Natural killer cell treated with Interleukin-12 subunit alpha and Interleukin-12 subunit beta and Interleukin-15 and Interleukin-18, amount 100 ng/mL, for 72 hours (primary cell): Measurements from ENCODE around the gene SMC4. TPM values are rescaled to one million over a fixed set of nuclear protein-coding genes. Genes with fewer than 3 reads are reported as not detected.

ENCODE experiments used
- ATAC-seq, 2 donors: fragments of 150-1000 bp; cut with Tn5 transposase in 1 of 2; sonication (Bioruptor Pico), chemical (Tn5 transposase) in 1 of 2; 2 replicates each; pipeline ENCODE4 v1.10.0; 2021
- DNase-seq: peaks from one replicate; pipeline ENCODE4 v3.0.0; 2022; ENCODE audit warnings: low spot score
- H3K27ac Mint-ChIP-seq, 2 donors: 1 replicate in 1 of 2; 2 replicates in 1 of 2; pipeline ENCODE4 v1.8.0; 2022; ENCODE audit warnings: mixed read lengths in 2 of 2, mild to moderate bottlenecking in 1 of 2, moderate library complexity in 1 of 2
- H3K27me3 Mint-ChIP-seq, 2 donors: 1 replicate in 1 of 2; 2 replicates in 1 of 2; pipeline ENCODE4 v1.8.0; 2022; ENCODE audit warnings: mixed read lengths in 2 of 2
- H3K36me3 Mint-ChIP-seq: one replicate; pipeline ENCODE4 v1.8.0; 2022; ENCODE audit warnings: mixed read lengths
- H3K4me1 Mint-ChIP-seq, 2 donors: 1 replicate in 1 of 2; 2 replicates in 1 of 2; pipeline ENCODE4 v1.8.0; 2022; ENCODE audit warnings: low read depth in 2 of 2, mixed read lengths in 2 of 2, mild to moderate bottlenecking in 1 of 2
- H3K4me3 Mint-ChIP-seq: one replicate; pipeline ENCODE4 v1.8.0; 2022; ENCODE audit warnings: mixed read lengths
- H3K9me3 Mint-ChIP-seq: 2 replicates; pipeline ENCODE4 v1.8.0; 2022; ENCODE audit warnings: mixed read lengths
- total RNA-seq, 2 donors: library from RNA; stranded (reverse); gene quantifications; one replicate each; pipeline ENCODE4 v1.2.3, GENCODE V29; 2022

The SMC4 gene
- total RNA-seq, 2 donors from 2014 or later, result 118 to 201 TPM

DNA sequence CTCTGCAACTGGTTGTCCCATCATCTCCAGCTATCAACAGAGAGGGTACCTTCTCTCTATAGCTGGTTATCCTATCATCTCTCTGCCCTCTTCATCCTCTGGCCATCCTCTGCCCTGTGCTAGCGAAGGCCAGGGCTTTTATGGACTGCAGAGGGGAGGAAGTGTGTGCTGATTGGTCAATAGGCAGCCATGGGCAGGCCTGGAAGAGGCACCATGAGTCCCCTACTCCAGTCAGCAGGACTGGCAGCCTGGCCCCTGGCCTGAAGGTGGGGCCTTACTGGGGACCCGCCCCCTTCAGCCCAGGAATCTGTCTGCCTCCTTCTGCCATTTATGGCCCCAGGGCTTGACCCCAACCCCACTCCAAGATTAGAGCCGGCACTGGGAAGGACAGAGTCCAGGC, 60.6 kb downstream of the SMC4 start:
- peak; percentile 38 to 45 for ATAC-seq
- no peaks in the 10 kb centered on the region for H3K36me3 Mint-ChIP-seq
- no peak overlapping the region for H3K27ac Mint-ChIP-seq
- peaks cover 6 to 10% of the 10 kb centered on the region in 2 donors for H3K27me3 Mint-ChIP-seq
- no peaks in the 10 kb centered on the region for H3K4me1 Mint-ChIP-seq
- H3K9me3 Mint-ChIP-seq, result no peaks in the 10 kb centered on the region
- DNase-seq, result no peak
- no peak overlapping the region for H3K4me3 Mint-ChIP-seq

DNA sequence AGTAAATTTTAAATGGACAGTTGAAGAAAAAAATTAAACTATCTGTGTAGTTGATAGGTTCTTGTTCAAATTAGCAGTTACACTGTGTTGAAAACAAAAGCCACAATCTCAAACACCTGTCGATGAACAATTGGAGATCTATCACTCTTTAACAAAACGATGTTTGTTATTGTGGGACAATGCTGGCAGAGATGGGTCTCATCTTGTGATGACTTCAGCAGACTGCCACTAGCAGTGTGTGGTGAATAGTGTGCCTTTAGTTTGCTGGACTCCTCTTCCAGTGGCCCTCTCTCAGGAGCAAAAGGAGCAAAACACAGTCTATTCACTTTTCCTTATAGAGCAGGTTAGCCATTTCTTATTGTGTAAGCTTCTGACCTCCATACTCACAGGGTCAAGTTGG, 64.9 kb downstream of the SMC4 start:
- H3K9me3 Mint-ChIP-seq, result no peaks in the 10 kb centered on the region
- no peak overlapping the region for H3K27ac Mint-ChIP-seq
- ATAC-seq, result no peak
- H3K27me3 Mint-ChIP-seq, result peaks cover 11 to 22% of the 10 kb centered on the region in 2 donors
- peaks cover under 1% of the 10 kb centered on the region for H3K36me3 Mint-ChIP-seq
- H3K4me3 Mint-ChIP-seq, result no peak overlapping the region
- no peak for DNase-seq
- H3K4me1 Mint-ChIP-seq, result no peaks in the 10 kb centered on the region

DNA sequence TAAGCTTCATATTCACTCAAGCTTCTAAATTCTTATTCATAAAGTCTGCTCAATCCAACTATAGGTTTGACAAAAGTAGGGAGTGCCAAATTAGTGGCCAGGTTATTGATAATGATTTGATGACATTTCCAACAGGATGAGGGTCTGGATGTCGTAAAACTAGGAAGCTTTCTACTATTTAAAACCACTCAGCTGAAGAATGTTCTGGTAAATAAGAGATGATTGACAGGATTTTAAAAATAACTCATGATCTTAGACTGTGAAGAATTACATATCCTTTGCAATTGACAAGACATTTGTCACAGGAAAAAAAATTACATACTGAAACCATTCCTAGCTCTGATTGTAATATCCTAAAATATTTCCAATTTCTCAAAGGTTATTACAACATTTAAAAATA, 65.5 kb downstream of the SMC4 start:
- DNase-seq (no peak), ATAC-seq (no peak)
- Mint-ChIP-seq H3K27me3 (peaks cover 11 to 28% of the 10 kb centered on the region in 2 donors), H3K4me3 (no peak overlapping the region), H3K36me3 (peaks cover 7% of the 10 kb centered on the region), H3K9me3 (peaks cover 5% of the 10 kb centered on the region), H3K4me1 (no peaks in the 10 kb centered on the region), H3K27ac (no peak overlapping the region)

DNA sequence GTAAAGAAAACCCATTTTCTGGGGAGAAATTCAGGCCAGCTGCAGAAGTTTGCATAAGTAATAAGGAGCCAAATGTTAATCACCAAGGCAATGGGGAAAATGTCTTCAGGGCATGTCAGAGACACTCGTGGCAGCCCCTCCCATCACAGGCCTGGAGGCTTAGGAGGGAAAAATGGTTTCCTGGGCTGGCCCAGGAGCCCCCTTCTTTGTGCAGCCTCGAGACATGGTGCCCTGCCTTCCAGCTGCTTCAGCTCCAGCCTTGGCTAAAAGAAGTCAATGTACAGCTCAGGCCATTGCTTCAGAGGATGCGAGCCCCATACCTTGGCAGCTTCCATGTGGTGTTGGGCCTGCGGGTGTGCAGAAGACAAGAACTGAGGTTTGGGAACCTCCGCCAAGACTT, 70.7 kb downstream of the SMC4 start:
- Mint-ChIP-seq H3K4me1 (no peaks in the 10 kb centered on the region), H3K9me3 (peaks cover 5% of the 10 kb centered on the region), H3K27ac (no peak overlapping the region), H3K36me3 (peaks cover 8% of the 10 kb centered on the region), H3K4me3 (no peak overlapping the region), H3K27me3 (peaks cover 5 to 22% of the 10 kb centered on the region in 2 donors)
- DNase-seq (no peak), ATAC-seq (no peak)

DNA sequence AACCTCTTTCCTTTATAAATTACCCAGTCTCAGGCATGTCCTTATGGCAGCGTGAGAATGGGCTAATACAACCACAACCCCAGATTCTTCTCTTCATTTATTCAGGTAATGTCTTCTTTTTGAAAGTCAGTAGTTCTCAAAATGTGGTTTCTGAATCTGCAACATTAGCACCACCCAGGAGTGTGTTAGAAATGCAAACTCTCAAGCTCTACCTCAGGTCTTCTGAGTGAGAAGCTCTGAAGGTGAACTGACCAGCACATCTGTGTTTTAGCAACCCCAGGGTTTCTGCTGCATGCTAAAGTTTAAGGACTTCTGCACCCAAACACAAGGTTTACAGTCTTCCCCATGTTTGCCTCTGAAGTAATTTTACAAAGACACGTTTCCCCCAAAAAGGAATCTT, 72.4 kb downstream of the SMC4 start:
- Mint-ChIP-seq H3K4me3 (no peak overlapping the region), H3K27me3 (peaks cover 5 to 19% of the 10 kb centered on the region in 2 donors), H3K4me1 (no peaks in the 10 kb centered on the region), H3K36me3 (peaks cover 8% of the 10 kb centered on the region), H3K9me3 (peaks cover 5% of the 10 kb centered on the region), H3K27ac (no peak overlapping the region)
- DNase-seq, result no peak
- no peak for ATAC-seq

DNA sequence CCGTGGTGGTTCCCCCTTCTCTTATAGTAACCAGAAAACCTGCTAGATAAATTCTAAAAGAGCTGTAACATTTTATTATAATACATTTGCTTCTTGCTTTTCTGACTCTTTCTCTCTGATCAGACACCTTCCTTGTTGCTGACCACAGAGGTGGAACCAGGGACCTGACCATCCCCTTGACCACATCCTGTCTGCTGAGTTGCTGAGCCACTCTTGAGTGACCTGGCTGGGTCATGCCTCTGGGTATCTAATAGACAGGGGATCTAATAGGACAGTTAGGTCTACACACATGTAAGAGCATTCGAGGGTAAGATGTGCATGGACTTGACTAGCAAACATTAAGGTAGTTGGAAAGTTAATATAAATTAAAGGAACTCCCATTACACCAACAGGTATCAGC, 72.9 kb downstream of the SMC4 start:
- peak in 1 of 2 donors; percentile 46 for ATAC-seq
- Mint-ChIP-seq H3K27me3 (peaks cover 2 to 15% of the 10 kb centered on the region in 2 donors), H3K36me3 (peaks cover 8% of the 10 kb centered on the region), H3K4me3 (no peak overlapping the region), H3K9me3 (peaks cover 5% of the 10 kb centered on the region), H3K4me1 (no peaks in the 10 kb centered on the region), H3K27ac (no peak overlapping the region)
- DNase-seq, result no peak

DNA sequence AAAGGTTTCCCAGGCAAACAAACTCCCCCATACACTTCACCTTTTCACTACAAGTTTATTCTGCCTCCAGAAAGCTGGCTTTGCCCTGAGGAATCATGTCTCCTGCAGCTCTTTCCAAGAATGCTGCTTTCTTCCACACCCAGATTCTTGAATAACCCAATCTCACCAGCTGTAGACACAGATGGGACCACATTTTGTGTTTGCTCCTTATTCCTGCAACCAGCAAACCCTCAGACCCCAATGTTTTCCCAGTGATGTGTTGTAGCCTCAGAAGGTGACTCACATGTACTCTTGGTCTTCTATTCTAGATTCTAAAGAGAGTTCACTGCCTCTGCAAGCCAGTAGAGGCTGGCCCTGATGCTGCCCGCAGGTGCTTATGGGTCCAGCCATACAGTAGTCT, 73.8 kb downstream of the SMC4 start:
- ATAC-seq, result no peak
- Mint-ChIP-seq H3K4me1 (no peaks in the 10 kb centered on the region), H3K4me3 (no peak overlapping the region)

DNA sequence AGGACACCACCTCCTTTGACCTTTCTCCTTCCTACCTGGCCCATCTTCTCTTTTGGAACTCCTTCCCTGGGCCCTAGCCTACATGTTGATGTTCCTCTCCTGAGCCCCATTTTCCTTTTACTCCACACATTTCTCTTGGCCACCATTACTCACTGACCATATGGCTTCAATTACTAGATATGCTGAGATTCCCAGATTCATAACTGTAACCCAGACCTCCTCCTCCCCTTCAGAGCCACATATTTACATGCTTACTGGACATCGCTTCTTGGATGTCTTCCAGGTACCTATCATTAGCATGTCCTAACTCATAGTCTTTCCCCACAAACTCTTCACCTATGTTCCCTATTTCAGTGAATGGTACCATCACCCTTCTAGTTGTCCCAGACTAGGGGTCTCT, 74.5 kb downstream of the SMC4 start:
- Mint-ChIP-seq H3K9me3 (peaks cover 5% of the 10 kb centered on the region), H3K27me3 (peaks cover 2 to 10% of the 10 kb centered on the region in 2 donors), H3K36me3 (peaks cover 8% of the 10 kb centered on the region), H3K4me3 (no peak overlapping the region), H3K27ac (no peak overlapping the region), H3K4me1 (no peaks in the 10 kb centered on the region)
- DNase-seq (no peak), ATAC-seq (no peak)

More for the DNA sequence above, 73.8 kb downstream of the SMC4 start:
- Mint-ChIP-seq H3K9me3 (peaks cover 5% of the 10 kb centered on the region), H3K36me3 (peaks cover 8% of the 10 kb centered on the region), H3K27me3 (peaks cover 2 to 11% of the 10 kb centered on the region in 2 donors), H3K27ac (no peak overlapping the region)
- no peak for DNase-seq

DNA sequence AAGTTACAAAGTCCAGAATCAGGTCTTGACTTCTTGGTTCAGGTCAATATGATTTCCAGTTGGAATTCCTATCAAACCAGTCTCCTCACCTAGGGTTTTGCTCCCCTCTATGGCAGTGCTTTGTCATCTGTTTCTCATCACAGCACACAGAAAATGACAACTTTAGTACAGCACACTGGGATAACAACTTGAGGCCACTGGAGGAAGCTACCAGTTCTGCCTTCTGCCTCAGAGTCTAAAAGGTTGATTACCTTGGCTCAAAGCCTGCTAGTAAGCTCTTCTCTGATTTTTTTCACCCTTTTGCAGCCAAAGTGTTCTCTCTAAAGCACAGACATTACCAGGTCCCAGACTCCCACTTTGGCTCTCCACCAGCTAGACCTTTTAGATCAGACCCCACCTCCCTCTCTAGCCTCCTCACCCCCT, 75.0 kb downstream of the SMC4 start:
- peaks cover 2 to 5% of the 10 kb centered on the region in 2 donors for H3K27me3 Mint-ChIP-seq
- no peak overlapping the region for H3K27ac Mint-ChIP-seq
- DNase-seq (no peak), ATAC-seq (no peak)
- H3K36me3 Mint-ChIP-seq, result peaks cover 7% of the 10 kb centered on the region
- H3K4me1 Mint-ChIP-seq, result no peaks in the 10 kb centered on the region
- no peak overlapping the region for H3K4me3 Mint-ChIP-seq
- peaks cover 5% of the 10 kb centered on the region for H3K9me3 Mint-ChIP-seq

DNA sequence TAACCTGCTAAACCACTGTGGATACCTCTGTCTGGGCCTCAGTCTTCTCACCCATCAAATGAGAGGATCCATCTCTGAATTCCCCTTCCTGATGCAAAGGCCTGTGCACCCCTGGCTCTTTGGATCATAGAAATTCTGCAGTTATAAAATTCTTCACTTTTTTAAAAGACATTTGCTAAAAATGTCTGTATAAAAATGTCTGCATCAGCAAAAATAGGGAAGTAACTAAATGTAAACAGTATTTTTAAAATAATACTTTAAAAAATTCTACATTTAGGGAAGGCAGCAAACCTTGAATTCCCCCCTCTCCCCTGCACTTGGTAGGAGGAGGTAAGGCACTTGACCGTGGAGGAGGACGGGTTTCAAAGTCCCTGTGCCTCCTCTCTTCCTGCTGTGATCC, 75.7 kb downstream of the SMC4 start:
- DNase-seq (no peak), ATAC-seq (no peak)
- Mint-ChIP-seq H3K27ac (no peak overlapping the region), H3K4me1 (no peaks in the 10 kb centered on the region), H3K4me3 (no peak overlapping the region), H3K36me3 (no peaks in the 10 kb centered on the region), H3K9me3 (no peaks in the 10 kb centered on the region), H3K27me3 (peaks cover 0 to 2% of the 10 kb centered on the region in 2 donors)

DNA sequence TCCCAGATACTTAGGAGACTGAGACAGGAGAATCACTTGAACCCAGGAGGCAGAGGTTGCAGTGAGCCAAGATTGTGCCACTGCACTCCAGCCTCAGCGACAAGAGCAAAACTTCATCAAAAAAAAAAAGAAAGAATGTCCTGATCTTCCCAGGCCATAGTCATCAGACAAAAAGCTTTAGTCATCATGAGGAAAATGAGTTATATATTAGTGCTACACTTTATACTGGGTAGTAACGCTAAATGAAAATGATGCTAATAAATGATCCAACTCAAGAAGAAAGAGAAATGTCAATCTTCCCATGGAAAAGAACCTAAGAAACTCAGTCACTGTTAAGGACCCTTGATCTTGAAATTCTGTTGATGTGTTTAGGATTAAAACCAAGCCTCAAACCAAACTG, 76.4 kb downstream of the SMC4 start:
- H3K27ac Mint-ChIP-seq, result no peak overlapping the region

DNA sequence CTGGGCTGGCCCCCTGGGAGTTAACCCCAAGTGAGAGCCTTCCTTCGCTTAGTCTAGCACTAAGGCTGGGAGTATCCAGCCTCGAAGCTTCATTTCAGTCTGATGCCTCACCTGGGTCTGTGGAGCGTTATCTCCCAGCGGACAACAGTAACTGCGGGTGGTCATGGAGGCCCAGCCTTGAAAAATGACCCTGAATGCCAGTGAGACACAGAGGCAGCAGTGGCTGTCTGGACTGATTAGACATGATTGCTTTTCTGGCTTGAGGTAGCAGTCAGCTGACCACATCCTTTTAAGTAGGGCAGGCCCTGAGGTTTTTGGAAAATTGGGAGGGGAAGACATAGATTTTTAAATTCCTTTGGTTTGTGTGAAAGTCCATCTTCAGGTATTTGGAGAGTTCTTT, 78.3 kb downstream of the SMC4 start:
- no peak overlapping the region for H3K4me3 Mint-ChIP-seq
- H3K4me1 Mint-ChIP-seq, result no peaks in the 10 kb centered on the region
- DNase-seq, result no peak
- no peak for ATAC-seq
- no peaks in the 10 kb centered on the region for H3K9me3 Mint-ChIP-seq
- no peak overlapping the region for H3K27ac Mint-ChIP-seq
- H3K36me3 Mint-ChIP-seq, result no peaks in the 10 kb centered on the region
- peaks cover 0 to 2% of the 10 kb centered on the region in 2 donors for H3K27me3 Mint-ChIP-seq

More for the DNA sequence above, 76.4 kb downstream of the SMC4 start:
- Mint-ChIP-seq H3K36me3 (no peaks in the 10 kb centered on the region), H3K4me1 (no peaks in the 10 kb centered on the region), H3K9me3 (no peaks in the 10 kb centered on the region), H3K4me3 (no peak overlapping the region), H3K27me3 (peaks cover 0 to 2% of the 10 kb centered on the region in 2 donors)
- DNase-seq (no peak), ATAC-seq (no peak)

DNA sequence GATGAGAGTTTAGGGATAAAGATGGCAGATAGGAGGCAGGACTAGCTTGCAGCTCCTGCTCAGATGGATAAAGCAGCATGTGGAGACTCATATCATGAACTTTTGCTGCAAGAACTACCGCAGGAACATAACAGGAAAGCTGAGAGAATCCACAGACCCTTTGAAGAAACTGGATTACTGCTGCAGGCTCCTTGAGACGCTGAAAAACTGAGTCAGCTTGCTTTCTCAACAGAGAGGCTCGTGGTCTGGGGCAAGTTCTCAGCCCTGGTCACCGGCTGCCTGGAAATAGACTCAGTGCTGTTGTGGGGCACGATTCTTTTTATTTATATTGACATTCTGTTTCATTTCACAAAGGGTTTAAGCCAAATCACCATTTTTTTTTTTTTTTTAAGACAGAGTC, 78.9 kb downstream of the SMC4 start:
- H3K27ac Mint-ChIP-seq, result no peak overlapping the region
- H3K4me1 Mint-ChIP-seq, result no peaks in the 10 kb centered on the region
- no peaks in the 10 kb centered on the region for H3K36me3 Mint-ChIP-seq
- DNase-seq, result no peak
- H3K27me3 Mint-ChIP-seq, result peaks cover 0 to 2% of the 10 kb centered on the region in 2 donors
- ATAC-seq, result no peak
- no peaks in the 10 kb centered on the region for H3K9me3 Mint-ChIP-seq
- H3K4me3 Mint-ChIP-seq, result no peak overlapping the region

DNA sequence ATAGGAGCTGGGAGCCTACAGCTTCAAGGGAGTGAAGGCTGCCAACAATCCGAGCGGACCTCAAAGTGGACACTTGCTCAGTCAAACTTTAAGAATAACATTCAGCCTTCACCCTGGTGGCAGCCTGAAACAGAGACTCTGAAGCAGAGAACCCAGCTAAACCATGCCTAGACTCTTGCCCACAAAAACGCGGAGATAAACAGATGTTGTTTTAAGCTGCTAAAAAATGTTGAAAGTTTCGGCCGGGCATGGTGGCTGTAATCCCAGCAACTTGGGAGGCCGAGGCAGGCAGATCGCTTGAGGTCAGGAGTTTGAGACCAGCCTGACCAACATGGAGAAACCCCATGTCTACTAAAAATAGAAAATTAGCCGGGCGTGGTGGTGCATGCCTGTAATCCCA, 79.9 kb downstream of the SMC4 start:
- Mint-ChIP-seq H3K27me3 (peaks cover 0 to 4% of the 10 kb centered on the region in 2 donors), H3K4me3 (no peak overlapping the region), H3K9me3 (no peaks in the 10 kb centered on the region), H3K4me1 (no peaks in the 10 kb centered on the region), H3K36me3 (no peaks in the 10 kb centered on the region), H3K27ac (no peak overlapping the region)
- ATAC-seq, result no peak
- DNase-seq, result no peak

DNA sequence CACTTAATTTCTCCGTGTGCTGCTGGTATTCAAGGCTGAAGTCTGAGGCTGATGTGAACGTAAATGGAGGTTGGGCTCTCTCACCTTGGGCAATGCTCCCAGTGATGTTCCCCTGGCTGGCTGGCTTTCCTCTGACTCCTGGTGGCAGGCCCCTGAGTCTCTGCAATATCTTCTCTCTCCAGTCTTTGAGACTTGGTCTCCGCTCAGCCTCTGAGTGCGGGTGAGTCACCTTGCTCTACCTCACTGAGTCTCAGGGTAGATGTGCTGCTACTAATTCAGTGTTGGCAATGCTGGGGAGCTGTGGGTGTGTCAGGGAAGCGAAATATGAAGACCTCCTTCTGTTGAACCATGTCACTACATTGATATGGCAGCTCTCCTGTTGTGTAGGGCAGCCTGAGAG, 81.5 kb downstream of the SMC4 start:
- peaks cover 0 to 6% of the 10 kb centered on the region in 2 donors for H3K4me1 Mint-ChIP-seq
- DNase-seq (no peak), ATAC-seq (peak in 1 of 2 donors; percentile 34)
- H3K27ac Mint-ChIP-seq, result no peak overlapping the region
- no peaks in the 10 kb centered on the region for H3K9me3 Mint-ChIP-seq
- H3K36me3 Mint-ChIP-seq, result no peaks in the 10 kb centered on the region
- H3K27me3 Mint-ChIP-seq, result peaks cover 7% of the 10 kb centered on the region in 2 donors
- no peak overlapping the region for H3K4me3 Mint-ChIP-seq
